Retina (tissue), 1 donor: ENCODE data around the gene RBBP9.
"Not testable (repeated sequence)": the region's sequence is repeated elsewhere in the genome, so short reads cannot be mapped to it uniquely, and the experiment has no call there.

Experiments
- DNase-seq: peaks from one replicate; pipeline ENCODE4 v3.0.0-alpha.2; 2016

The RBBP9 gene

DNA sequence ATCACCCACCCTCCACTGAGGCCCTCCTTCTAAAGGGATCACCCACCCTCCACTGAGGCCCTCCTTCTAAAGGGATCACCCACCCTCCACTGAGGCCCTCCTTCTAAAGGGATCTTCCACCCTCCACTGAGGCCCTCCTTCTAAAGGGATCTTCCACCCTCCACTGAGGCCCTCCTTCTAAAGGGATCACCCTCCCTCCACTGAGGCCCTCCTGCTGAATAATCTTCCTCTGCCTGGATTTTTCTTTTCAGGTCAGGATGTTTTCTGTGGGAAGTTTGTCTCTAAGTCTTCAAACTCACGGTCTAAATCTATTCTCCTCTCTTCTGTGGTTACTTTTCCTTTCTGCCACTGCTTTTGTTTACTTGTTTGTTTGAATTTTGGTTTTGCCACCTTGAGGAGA lies 4.6 kb upstream of the RBBP9 start:
- not testable (repeated sequence) for DNase-seq

GRCh38 chr20:18497603-18498002 lies 578 bp upstream of the RBBP9 start:
- no peak for DNase-seq

DNA sequence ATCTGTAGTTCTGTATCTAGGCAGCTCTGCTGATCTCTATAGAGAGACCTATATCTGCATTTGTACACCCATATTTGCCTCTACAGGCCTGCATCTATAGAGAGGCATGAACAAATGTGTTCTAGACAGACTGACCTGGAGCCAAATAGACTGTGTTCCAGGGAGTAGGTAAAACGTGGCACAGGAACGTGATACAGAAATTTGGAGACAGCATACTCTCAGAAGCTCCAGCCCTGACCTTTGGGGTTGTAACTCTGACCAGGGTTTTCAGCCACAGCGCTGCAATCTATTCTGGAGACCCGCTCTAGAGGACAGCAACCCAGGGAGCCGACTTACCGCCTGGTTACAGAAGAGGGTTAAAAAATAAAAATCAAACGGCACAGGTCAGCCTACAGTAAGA lies 983 bp downstream of the RBBP9 start:
- DNase-seq = no peak

GRCh38 chr20:18488301-18488700 lies 8.7 kb downstream of the RBBP9 start:
- no peak for DNase-seq

DNA sequence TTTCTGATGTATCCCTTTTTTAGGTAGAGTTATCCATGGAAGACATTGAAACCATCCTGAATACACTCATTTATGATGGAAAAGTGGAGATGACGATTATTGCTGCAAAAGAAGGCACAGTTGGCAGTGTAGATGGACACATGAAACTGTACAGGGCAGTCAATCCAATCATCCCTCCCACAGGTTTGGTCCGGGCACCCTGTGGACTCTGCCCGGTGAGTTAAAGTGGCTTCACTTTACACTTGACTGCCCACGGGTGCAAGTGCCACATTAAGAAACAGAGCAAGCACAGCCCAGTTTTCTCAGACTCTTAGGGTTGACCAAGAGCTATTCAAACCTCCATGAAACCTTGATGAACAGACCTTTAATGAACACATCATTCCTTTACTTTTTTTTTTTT lies 15.4 kb downstream of the RBBP9 start:
- no peak for DNase-seq

DNA sequence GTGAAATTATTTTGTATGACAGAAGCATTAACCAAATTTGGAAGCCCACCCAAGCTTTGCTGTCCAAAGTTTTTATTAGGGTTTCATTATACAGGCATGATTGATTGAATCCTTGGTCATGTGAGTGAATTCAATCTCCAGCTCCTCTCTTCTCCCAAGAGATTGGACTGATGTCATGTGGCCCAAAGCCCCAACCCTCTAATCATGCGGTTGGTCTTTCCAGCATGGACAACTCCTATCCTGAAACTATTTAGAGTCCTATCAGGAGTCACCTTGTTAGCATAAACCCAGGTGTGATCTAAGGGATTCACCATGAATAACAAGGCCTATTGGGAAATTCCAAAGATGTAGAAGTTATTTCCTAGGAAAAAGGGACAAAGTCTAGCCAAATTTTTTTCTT lies 19.2 kb downstream of the RBBP9 start:
- DNase-seq = no peak

DNA sequence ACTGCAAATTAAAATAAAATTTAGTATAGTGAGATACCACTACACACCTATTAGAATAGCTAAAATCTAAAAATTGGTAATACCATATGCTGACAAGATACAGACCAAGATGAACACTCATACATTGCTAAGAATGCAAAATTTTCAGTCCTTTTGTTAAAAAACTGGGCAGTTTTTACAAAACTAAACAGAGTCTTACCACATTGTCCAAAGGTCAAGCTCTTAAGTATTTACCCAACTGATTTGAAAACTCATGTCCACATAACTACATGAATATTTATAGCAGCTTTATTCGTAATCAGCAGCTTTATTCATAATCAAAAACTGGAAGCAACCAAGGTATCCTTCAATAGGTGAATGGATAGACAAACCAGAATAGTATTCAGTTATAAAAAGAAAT lies 19.8 kb downstream of the RBBP9 start:
- no peak for DNase-seq

DNA sequence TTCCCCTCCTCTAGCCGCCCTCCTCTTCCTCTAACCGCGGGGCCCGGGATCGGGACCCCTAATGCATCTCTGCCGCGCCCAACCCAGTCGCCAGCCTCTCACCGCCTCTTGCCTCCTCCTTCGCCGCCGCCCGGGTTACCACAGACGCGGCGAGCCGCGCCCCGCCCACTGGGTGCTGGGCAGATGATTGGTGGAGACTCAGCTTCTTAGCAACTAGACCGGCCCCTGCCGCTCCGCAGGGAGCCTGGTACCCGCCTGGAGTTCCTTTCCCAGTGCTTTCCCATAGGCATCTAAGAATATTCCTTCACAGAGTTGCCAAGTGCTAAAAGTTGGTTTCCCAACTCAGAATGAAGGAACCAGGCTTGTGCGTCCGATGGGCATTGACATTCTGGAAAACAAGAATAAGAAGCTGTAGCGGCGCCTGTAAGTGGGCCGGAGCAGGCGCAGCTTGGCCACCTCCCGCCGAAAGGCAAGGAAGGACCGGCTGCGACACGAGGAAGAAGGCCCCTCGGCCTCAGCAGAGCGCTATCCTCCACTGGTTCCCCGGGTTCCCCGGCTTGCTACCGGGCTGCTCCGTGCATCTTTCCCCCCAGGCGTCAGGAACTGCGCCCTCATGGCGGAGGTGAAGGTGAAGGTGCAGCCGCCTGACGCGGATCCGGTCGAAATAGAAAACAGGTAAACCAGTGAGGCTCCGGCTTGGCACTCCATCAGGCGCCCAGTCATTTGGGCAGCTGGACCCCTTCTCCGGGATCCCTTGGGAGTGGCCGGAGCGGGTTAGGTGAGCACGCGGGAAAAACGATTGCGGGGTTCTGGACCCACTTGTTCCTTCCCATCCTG lies 29.9 kb downstream of the RBBP9 start, which contains the start of the genes DZANK1 and POLR3F:
DZANK1 (minus strand) TSS at position 137 of the 837 bp plus-strand sequence. CDS start 1,672 bp downstream, outside the sequence.
POLR3F (plus strand) TSS at position 497 of the 837 bp plus-strand sequence; CDS start at position 614, 117 bp downstream.
- peak; percentile 100 for DNase-seq

- DNase-seq = no peak
These were observed 30.5 kb downstream of the RBBP9 start for GRCh38 chr20:18466574-18466893.

DNA sequence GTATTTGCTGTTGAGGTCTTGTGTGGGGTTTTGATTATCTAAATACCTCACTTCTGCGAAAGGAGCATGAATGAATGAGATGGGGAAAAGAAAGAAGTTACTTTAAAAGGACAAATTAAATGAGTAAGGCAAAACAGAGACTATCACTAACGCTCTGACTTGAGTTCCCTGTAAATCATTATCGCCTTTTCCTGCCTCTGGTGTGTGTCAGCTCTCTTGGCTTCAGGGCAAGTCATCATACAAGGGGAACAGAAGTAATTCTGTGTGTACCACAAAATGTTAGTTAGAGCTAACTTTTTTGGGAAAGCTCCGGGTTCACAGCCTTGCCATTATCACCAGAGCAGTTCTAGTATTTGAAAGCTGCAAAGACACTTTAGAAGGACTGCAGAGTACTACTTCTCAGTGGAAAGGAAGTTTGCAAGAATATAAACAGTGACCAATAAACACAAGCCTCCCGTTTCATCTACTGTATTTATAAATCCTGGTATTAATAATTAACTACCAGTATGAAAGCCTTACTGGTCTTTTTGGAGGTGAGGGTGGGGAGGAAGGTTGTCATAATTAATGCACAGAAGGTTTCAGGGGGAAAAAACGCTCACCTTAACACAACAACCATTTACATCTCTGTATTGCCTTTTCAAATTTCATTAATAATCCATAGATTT lies 31.4 kb downstream of the RBBP9 start:
- no peak for DNase-seq

GRCh38 chr20:18456600-18456999 lies 40.4 kb downstream of the RBBP9 start:
- no peak for DNase-seq

- DNase-seq = no peak
These were observed 53.1 kb downstream of the RBBP9 start for GRCh38 chr20:18443886-18444285.

GRCh38 chr20:18440403-18440802 lies 56.6 kb downstream of the RBBP9 start:
- DNase-seq = no peak

DNA sequence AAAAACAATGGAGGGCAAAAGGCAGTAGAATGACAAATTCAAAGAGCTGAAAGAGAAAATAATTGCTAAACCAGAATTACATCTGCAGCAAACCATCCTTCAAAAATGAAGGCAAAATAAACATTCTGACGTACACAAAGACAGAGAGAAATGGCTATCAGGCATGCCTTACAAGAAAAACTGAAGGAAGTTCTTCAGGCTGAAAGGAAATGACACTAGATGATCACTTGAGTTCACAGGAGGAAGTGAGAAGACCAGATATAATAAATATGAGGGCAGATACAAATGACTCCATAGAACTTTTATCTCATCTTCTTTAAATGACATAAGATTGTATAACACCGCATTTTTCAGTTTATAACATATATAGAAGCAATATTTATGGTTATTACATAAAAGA lies 60.2 kb downstream of the RBBP9 start:
- no peak for DNase-seq
